NCI-H1436 treated with DMSO at 0.1 percent for 48 hours (cell line): Measurements from ENCODE around the gene DHCR24.
"Not testable (repeated sequence)": the region's sequence is repeated elsewhere in the genome, so short reads cannot be mapped to it uniquely, and the experiment has no call there.

Experiments
- DNase-seq: peaks from one replicate; lab custom pipeline; 2025; lab: John Stamatoyannopoulos, UW

The DHCR24 gene, protein sequence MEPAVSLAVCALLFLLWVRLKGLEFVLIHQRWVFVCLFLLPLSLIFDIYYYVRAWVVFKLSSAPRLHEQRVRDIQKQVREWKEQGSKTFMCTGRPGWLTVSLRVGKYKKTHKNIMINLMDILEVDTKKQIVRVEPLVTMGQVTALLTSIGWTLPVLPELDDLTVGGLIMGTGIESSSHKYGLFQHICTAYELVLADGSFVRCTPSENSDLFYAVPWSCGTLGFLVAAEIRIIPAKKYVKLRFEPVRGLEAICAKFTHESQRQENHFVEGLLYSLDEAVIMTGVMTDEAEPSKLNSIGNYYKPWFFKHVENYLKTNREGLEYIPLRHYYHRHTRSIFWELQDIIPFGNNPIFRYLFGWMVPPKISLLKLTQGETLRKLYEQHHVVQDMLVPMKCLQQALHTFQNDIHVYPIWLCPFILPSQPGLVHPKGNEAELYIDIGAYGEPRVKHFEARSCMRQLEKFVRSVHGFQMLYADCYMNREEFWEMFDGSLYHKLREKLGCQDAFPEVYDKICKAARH

DNA sequence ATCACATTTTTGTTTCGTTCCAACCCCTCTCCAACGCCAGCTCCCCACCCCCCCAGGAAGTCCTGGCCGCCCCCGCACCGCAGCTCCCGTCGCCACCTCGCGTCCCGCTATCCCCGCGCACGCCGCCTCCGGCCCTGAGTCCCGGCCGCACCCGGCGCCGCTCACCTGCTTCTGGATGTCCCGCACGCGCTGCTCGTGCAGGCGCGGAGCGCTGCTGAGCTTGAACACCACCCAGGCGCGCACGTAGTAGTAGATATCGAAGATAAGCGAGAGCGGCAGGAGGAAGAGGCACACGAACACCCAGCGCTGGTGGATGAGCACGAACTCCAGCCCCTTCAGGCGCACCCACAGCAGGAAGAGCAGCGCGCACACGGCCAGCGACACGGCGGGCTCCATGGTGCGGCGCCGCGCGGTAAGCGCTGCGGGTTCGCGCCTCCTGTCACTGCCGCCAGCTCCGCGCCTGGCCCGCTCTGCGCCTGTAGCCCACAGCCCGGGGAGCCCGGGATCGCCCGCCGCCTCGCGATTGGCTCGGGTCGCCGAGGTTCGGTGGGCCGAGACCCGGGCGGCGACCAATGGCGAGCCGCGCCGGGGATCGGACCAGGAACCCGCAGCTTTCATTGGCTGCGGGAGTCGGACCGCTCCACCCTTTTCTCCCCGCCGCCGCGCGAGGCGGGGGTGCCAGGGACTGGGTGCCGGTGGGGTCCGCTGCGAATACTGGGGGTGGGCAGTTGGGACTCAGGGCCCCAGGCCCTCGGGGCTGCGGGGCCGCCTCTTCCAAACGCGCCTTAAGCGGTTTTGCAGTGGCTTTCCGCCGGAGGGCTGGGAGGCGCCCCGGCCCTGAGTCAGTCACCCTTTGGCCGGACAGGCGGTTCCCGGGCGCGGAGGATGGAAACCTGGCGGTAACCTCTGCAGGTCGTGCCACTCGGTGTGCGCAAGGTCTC lies at the start of gene DHCR24:
DHCR24 (minus strand) TSS at position 472 of the 941 bp plus-strand sequence; CDS start at position 396, 76 bp downstream.
- no peak for DNase-seq

DNA sequence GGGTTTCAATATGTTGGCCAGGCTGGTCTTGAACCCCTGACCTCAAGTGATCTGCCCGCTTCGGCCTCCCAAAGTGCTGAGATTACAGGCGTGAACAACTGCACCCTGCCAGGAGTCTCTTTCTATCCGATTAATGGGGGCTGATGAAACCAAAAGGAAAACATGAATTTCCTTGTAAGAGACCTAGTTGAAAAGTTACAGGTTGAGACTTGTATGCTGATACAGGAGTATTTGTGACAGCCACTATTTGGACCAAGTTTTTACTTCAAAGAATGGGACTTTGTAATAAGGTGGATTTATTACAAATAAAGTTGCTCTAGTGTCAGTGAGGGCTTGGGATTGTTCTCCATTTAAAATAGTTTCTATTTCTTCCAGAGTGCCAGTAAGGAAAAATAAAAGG lies 49.8 kb upstream of the DHCR24 start:
- no peak for DNase-seq

DNA sequence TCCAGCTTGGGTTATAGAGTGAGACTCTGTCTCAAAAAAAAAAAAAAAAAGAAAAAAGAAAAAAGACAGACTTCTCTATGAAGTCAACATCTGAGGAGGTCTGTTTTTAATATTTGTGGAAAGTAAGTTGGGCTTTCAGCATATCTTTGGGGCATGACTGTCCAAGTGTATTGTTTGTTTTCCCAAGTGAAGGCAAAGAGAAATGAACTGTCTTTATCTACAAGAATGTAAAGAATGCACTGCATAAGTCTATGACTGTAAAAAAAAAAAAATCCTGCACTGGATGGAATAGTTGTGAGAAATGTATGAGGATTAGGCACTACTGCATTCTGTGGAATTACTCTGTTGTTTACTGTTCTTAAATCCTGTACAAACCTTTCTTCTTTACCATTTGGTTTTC lies 47.9 kb upstream of the DHCR24 start:
- no peak for DNase-seq

DNA sequence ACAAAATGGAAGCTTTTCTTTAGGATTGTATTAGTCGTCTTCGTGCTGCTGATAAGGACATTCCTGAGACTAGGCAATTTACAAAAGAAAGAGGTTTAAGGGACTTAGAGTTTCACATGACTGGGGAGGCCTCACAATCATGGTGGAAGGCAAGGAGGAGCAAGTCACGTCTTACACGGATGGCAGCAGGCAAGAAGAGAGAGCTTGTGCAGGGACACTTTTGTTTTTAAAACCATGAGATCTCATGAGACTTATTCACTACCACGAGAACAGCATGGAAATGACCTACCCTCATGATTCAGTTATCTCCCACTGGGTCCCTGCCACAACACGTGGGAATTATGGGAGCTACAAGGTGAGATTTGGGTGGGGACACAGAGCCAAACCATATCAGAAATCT lies 47.1 kb upstream of the DHCR24 start:
- DNase-seq, result not testable (repeated sequence)

DNA sequence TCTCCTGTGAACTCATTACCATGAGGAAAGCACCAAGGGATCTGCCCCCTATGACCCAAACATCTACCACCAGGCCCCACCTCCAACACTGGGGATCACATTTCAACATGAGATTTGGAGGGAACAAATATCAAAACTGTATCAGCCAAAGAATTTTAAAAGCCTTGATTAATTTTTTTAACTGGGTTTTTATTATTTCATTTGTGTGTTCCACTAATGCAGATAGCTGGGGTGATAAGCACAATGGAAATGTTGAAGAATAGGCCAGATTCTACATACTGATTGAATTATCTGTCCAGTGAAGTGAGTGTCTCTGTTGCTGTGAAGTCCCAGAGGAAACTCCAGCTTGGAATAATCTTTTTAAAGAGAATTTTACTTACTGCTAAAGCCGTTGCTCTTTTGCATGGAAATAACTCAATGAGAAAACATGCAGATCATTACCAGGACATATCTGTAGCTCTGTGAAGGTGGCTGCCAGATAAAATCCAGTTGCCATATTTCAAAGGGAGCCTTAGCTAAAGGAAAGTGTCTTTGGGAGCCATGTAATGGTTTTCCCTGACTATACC lies 44.4 kb upstream of the DHCR24 start:
- DNase-seq, result no peak

DNA sequence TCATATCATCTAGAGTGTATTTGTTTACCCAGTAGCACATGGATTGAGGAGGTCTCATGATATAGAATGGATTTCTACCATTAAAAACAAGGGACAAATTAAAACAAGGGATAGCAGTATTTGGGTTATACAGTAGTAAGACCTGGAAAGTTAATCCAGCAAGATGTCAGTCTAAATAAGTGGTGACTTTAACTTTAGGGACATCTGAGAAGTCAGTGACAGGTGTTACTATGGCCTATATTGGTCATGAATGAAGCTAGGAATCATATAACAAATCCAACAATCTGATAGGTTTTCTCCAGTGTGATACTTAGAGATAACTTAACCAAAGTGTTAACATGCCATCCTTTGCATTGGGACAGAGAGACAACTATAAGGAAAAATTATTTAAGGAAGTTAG lies 42.7 kb upstream of the DHCR24 start:
- no peak for DNase-seq

DNA sequence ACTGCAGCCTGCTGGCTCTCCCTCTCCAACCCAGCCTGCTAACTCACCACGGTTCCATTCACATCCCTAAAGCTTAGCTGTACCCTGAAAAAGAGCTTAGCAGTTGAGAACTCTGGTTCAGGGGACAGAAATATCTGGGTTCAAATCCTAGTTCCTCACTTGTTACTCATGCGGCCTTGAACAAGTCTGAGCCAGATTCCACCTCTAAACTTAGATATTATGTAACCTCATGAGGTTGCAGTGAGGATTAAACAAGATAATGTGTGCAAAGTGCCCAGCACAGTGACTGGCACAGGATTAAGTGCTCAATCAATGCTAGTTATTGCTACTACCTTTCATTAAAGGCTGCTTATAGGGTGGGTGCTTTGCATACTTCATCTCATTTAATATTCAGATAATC lies 41.3 kb upstream of the DHCR24 start:
- DNase-seq, result no peak

DNA sequence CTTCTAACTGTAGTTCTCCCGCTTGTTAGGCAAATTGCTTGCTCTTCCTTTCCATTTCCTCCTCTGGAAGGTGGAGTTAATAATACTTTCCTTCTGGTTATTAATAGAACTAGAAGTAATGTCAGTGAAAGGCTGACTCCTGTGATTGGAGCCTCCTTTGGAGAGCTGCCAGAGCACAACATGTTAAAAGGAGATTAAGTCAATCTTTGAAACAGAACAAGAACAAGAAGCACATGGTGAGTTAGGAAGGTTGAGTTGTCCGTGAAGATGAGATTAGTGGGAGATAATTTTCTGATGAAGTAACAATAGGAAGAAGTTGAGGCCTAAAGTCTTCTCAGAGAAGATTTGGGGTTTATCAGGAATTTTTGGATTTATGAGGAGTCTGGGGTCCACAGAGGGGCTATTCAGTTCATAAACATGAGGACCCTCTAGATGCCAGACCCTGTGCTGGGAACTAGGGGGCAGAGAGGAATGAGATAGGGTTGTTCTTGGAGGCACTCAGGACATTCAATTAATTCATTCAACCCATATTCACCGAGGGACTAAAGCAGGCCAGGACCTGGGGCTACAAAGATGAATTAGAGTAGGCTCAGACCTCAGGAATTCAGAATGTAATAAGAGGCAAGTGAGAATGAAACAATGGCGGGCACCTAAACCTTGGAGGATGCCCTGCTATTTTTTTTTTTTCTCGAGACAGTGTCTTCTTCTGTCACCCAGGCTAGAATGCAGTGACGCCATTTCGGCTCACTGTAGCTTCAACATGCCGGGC lies 40.7 kb upstream of the DHCR24 start:
- DNase-seq, result no peak

DNA sequence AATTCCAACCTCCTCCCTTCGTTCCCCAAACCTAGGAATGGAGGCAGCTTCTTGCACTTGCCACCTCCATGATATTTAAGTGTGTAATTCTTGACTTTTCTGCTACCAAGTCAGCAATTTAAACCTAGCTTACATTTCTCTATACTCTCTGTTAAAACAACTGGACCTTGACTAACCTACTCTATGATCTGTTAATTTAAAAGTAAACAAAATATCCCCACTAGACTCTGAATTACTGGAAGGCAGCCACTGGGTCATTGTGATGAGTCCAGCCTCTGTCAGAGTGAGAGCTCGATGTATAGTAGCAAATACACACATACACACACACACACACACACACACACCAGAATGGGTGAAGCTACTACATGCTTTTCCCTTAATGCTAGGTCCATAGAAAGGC lies 40.0 kb upstream of the DHCR24 start:
- DNase-seq, result no peak

DNA sequence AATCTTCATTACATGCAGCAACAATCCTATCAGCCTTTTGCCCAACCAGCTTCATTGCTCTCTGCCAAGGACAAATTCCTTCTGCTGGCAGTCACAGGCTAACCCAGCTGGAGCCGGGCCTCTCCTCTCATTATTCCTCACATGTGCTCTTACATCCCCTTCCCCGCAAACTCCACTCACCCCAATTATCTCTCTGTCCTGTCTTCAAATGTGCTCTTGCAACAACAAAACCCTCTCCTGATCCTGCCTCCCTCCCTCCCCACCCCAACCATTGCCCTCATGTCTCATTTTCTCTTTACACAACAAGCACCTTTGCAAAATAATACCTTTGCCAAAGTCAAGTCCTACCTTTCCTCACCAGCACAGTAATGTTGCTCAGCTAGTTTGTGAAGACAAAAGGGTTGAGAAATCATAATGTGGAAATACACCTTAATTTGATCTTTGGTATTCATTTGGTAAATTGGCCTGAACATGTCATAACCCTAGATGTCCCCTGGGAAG lies 36.0 kb upstream of the DHCR24 start:
- no peak for DNase-seq

DNA sequence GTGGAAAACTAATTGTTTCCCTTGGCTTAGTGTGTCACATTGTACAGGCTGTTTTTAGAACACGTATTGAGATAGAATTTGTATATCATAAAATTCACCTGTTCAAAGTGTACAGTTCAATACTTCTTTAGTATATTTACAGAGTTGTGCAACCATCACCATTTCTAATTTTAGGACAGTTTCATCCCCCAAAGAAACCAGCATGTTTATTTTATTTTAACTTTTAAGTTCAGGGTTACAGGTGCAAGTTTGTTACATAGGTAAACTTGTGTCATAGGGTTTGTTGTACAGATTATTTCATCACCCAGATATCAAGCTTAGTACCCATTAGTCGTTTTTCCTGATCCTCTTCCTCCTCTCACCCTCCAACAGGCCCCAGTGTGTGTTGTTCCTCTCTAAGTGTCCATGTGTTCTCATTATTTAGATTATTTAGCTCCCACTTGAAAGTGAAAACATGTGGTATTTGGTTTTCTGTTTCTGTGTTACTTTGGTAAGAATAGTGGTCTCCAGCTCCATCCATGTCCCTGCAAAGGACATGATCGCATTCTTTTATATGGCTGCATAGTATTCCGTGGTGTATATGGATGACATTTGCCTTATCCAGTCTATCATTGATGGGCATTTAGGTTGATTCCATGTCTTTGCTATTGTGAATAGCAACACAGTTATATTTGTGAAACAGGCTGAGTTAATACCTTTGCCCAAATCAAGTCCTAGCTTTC lies 35.2 kb upstream of the DHCR24 start:
- DNase-seq, result no peak

DNA sequence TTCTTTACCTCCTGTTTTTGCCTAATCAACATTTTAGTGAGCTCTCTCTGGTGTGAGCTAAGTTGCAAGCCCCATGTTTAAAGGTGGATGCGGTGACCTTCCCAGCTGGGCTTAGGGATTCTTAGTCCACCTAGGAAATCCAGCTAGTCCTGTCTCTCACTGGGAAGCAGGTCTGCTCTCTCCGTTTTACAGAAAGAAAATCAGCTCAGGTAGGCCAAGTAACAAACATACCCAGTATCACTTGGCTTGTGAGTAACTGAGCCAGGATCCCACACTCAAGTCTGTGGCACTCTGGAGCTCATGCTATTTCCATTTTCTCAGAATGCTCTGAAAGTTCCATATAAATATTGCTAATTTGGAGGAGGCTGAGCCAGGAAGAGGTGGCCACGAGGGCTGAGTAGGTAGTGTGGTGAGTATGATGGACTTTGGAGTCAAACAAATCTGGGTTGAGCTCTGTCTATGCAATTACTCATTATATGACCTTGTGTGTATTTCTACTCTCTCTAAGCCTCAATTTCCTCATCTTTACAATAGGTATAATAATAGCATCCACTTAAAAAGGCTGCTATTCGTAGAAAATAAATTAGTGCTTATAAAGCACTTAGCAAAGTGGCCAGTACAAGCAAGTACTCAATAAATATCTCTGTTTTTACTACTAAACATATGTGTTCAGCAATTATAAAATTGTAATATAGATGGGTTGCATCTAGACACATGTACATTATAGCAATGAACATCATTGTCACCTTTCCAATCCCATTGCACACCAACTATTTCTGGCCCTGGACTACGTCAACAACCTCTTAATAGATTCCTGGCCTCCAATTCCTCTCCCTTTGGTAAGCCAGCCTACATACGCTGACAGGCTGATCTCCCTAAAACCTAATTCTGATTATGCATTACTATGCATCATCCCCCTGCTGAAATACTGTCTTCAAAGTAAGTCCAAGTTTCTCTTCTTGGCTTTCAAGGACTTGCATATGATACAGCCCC lies 32.7 kb upstream of the DHCR24 start:
- DNase-seq, result no peak

DNA sequence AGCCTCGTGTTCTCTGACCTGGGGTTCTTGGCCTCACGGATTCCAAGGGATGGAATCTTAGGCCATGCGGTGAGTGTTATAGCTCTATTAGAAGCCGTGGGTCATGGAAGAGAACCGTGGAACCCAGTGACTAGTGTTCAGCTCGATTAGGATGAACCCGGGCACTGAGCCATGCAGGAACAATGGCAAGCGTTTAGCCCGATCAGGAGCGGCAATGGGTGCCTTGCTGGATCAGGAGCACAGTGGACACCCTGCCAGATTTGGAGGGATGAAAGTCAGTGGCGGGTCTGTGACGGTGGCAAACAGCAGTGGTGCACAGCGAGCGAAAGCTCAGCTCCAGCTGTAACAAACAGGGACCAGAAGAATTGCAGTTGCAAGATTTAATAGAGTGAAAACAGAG lies 24.1 kb upstream of the DHCR24 start:
- DNase-seq, result not testable (repeated sequence)

DNA sequence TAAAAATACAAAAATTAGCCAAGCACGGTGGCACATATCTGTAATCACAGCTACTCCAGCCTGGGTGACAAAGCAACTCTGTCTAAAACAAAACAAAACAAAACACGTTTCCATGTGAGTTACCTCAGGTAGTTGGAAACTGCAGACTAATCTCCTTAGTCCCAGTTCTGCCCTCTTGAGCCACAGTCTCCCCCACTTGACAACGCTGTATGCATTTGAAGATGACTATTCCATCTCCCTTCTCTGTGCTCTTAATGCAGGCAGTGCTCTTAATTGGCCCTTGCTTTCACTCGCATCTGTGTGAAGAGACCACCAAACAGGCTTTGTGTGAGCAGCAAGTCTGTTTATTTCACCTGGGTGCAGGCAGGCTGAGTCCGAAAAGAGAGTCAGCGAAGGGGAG lies 19.6 kb upstream of the DHCR24 start:
- DNase-seq, result no peak

DNA sequence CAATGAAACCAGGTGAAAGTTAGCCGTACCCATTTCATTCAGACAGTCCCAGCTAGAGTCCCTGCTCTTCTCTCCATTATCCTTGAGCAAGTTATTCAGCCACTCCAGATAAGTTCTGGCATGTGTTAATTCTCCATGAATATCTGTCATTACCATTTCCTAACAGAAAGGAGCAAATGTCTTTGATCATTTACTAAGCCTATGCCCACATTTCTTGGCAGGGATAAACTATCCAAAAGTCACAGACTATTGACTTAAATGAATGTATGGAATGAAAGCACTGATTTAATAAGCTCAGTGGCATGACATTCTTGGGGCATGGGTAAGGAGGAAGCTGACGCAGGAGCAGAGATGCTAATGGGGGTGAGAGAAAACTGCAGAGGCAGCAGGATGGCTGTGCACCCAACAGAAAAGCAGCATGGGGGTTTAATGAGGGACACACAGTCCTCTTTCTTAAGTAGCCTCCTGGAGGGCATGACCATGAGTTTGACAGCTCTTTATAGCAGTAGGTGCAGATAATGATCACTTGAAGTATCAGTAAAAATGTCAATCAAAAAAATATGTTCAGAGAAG lies 17.6 kb upstream of the DHCR24 start:
- no peak for DNase-seq

DNA sequence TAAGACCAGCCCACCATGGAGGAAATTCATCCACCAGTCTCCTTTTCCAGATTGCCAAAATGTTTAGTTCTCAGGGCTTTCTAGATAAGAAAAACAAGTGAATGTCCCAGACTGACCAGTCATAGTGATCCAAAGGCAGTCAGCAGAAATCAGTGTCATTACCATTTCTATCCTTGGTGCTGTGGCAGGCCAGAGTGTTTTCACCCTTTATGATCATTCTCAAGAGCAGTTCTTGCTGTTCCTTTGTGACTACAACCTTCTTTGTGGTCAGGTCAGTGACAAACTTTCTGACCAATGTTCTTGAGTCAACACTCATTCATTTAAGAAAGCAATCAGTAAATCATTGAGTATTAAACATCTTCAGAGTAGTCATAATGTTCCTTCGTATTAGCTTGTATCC lies 7.3 kb upstream of the DHCR24 start:
- DNase-seq, result no peak

DNA sequence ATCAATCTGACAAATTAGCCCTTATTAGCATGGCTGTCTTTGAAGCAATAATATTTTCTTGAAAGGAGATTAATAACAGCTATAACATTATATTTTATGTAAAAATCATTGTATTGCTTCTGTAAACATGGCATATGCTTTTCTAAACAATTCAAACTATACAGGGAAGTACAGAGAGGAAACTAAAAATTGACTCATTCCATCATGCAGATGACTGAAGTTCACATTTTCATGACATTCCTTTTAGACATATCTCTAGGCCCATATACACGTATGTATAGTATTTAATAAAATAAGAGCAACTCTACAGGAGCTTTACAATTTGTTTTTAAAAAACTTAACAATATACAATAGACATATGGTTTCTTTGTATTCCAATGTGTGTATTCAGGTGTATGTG lies 5.6 kb upstream of the DHCR24 start:
- DNase-seq, result no peak

DNA sequence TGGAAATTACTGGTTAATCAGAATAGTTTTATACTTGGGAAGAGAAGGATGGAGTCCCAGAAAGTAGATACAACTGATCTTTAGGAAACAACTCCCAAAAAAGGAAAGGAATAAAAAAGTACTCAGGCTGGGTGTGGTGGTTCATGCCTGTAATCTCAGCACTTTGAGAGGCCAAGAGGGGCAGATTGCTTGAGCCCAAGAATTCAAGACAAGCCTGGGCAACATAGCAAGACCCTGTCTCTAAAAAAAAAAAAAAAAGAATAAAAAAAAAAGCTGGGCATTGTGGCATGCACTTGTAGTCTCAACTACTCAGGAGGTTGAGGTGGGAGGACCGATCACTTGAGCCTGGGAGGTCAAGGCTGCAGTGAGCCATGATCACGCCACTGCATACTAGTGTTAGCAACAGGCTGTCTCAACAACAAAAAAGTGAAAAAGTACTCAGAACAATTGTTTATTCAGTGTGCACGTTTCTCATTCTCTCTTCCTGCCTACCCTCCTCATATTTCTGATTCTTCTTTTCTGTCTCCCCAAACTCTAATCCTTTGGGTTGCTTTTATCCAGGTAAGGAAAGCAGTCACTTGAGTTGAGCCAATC lies 2.2 kb upstream of the DHCR24 start:
- no peak for DNase-seq
